HG03520 (cell line): ENCODE results near the gene CHRND.
"Not testable (repeated sequence)": the region's sequence is repeated elsewhere in the genome, so short reads cannot be mapped to it uniquely, and the experiment has no call there.

Source experiments
- ATAC-seq: cut with Tn5 transposase; IDR thresholded peaks from one replicate; pipeline ENCODE4 v1.9.1; 2021; ENCODE audit warnings: mild to moderate bottlenecking, moderate library complexity; ENCODE audit not compliant: unreplicated experiment

CHRND gene

GRCh38 chr2:232524771-232525170 is 1.2 kb upstream of the CHRND start:
- ATAC-seq = no peak

GRCh38 chr2:232525199-232525598 is 761 bp upstream of the CHRND start:
- no peak for ATAC-seq

- ATAC-seq = no peak
Observed at GRCh38 chr2:232526372-232526941, 497 bp downstream of the CHRND start.

- no peak for ATAC-seq
Observed at GRCh38 chr2:232527905-232528470, 2.0 kb downstream of the CHRND start.

GRCh38 chr2:232528746-232529460 is 2.9 kb downstream of the CHRND start:
- ATAC-seq = no peak

GRCh38 chr2:232529806-232530547 is 4.0 kb downstream of the CHRND start:
- ATAC-seq = no peak

- ATAC-seq = no peak
Observed at GRCh38 chr2:232530626-232531260, 4.8 kb downstream of the CHRND start.

- ATAC-seq = no peak
Observed at GRCh38 chr2:232532419-232532818, 6.5 kb downstream of the CHRND start.

- not testable (repeated sequence) for ATAC-seq
Observed at GRCh38 chr2:232532821-232533220, 6.9 kb downstream of the CHRND start.

- no peak for ATAC-seq
Observed at GRCh38 chr2:232533944-232534710, 8.2 kb downstream of the CHRND start.

GRCh38 chr2:232534940-232535651 is 9.1 kb downstream of the CHRND start:
- ATAC-seq = no peak

- ATAC-seq = no peak
Observed at GRCh38 chr2:232535761-232536530, 10.0 kb downstream of the CHRND start.

GRCh38 chr2:232537079-232537478 is 11.1 kb downstream of the CHRND start:
- no peak for ATAC-seq

GRCh38 chr2:232537499-232537898 is 11.5 kb downstream of the CHRND start:
- no peak for ATAC-seq

GRCh38 chr2:232538671-232539070 is 12.7 kb downstream of the CHRND start:
- no peak for ATAC-seq

GRCh38 chr2:232539298-232540231 is 13.6 kb downstream of the CHRND start, which contains the start of gene CHRNG:
TSS of gene CHRNG (plus strand) at chr2:232539692. CDS start at chr2:232539748, 56 bp downstream.
- no peak for ATAC-seq

- no peak for ATAC-seq
Observed at GRCh38 chr2:232540441-232541041, 14.6 kb downstream of the CHRND start.
